Activated T-cell treated with anti-CD3 and anti-CD28 coated beads, Interleukin-2, amount 50 U/mL, for 48 hours (primary cell): ENCODE results near the gene WWOX.
A peak's percentile ranks its signal among the peaks of the same experiment; 100 is the strongest.

Experiments
- DNase-seq, 2 experiments: peaks; one replicate each; pipeline ENCODE4 v3.0.0-alpha.2; 2020

WWOX gene

DNA sequence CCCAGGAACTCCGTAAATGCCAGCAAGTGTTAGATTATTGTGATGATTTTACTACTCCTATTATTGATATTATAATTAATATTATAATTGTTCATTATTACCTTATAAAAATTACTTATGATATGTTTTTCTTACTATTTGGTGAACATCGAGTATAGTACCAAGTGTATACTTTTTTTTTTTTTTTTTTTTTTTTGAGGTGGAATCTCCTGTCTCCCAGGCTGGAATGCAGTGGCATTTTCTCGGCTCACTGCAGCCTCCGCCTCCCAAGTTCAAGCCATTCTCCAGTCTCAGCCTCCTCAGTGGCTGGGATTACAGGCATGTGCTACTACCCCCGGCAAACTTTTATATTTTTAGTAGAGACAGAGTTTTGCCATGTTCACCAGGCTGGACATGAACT lies 347.0 kb downstream of the WWOX start:
- DNase-seq, result no peak

DNA sequence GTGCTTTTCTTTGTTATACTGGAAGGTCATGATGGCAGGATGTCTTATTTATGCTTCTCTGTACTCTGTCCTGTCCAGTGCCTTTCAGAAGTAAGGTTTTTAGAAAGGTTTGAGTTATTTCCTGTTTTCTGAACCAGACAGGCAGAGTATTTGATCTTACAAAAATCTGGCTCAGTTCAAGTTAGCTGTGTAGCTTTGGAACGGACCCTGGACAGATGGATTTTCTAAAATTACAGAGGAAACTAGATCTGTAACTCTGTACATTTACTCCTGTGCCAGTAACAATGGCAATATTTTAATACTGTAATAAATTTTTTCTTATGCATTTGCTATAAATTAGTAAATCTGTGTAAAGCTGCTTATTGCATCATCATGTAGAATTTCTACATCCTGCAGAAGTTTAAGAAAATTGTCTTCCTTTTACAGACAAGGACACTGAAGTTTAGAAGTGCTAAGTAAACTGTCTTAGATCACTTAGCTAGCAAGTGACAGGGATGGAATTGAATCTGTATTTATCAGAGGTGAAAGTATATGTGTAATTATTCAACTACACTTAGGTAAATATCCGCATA lies 347.6 kb downstream of the WWOX start:
- no peak for DNase-seq

DNA sequence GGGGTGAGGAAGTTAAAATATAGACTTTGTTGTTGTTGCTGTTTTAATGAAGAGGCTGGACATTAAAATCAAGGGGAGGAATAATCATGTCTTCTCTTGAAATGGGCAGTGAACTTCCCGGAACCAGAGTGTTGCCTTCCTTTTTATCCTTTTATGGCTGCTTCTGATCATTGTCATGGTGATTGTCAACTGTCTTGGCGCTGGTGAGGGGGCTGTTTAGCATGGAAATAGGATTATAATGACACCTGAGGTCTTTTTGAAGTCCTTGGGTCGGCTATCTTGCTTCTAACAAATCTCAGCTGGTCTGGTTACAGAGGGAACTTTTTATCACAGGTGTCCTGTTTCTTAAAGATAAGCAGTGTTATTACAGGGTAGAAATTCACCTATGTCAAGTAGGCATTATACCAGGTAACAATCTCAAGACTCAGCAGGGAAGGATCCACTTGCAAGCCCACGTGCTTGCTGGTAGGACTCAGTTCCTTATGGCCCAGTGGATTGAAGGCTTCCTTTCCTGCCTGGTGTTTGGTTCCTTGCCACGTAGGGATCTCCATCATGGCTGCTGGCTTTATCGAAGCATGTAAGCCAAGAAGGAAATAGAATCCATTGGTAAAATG lies 349.3 kb downstream of the WWOX start:
- DNase-seq, result no peak

DNA sequence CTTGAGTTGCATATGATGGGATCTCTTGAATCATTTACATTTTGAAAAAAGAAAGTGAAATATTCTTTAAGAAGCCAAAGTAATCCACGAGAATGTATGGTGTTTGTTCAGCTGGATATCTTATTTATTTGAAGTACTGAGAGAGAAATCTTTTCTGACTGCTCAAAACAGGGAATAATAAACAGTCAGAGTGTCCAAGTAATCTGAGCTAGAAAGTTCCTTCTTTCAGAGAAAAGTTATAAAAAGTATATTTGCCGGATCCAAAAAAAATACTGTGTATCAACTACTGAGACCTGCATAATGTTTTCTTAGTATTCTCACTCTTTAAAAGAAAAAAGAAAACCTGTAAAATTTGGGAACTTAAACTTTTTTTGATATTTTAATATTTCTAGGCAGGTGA lies 350.8 kb downstream of the WWOX start:
- DNase-seq, result no peak

DNA sequence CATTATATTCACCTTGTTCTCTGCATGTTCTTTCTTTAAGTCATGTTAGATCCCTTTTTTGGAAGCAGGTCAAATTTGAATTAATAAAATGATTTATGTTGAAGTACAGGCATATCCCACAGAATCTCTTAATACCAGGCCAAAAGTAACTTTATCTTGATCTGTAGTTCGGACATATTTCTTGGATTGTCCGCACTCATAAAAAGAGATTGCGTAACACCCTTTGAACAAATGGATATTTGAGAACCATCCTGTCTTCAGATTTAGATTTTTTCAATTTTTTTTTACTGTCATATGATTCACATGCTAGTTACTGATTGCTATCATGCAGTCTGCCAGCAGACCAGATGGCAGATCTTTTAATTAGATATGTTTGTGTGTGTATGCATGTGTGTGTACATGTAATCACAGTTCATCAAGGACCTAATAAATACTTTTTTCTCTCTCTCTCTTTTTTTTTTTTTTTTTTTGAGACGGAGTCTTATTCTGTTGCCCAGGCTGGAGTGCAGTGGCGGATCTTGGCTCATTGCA lies 352.6 kb downstream of the WWOX start:
- DNase-seq, result no peak

DNA sequence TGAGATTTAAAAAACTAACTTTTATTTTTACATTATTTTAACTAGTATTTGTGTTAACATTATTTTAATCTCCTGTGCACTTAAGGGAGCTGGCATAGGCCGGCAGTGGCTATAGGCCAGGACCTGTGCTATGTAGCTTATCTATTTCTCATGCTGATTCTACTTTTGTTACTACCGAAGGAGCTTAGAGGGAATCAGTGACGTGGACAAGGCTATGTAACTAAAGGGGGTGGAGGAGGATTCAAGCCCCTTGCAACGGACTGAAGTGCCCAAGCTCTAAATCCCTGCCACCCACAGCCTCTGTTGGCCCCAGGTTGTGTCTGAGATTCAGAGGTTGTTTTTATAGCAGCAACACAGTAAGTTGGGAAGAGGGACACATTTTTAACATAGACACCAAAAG lies 356.4 kb downstream of the WWOX start:
- DNase-seq, result no peak

DNA sequence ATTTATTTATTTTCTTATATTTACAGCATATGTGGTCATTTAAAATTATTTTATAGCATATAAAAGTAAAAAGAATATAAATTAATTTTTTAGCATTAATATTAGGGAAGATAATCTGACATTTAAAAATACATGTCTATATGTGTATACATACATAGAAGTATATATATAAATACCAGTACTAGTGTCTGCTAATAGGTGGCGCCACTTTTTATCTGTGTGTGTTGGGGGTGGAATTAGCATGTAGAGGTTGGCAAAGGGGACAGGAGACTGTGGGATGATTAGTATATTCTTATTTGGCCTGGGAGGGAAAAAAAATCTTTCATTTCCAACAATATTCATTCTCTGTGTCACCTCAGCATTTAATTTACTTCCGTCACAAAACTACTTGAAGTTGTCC lies 359.1 kb downstream of the WWOX start:
- DNase-seq, result no peak

DNA sequence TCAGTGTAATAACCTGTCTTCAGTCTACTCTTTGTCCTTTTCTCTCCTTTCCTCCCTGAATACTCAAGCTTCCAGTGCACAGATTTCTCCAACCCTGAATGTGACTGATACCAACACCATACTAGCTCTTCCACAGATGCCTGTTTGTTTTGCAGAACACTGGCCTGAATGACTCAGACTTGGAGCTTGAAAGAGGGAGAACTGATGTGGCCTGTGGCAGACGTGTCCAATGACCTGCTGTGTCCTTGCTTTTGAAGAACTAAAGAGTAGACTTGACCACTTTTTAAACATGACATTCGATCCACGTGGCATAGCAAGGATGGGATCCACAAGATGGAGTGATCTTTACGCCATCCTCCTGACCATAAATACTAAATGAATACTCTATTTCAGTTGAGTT lies 361.0 kb downstream of the WWOX start:
- no peak for DNase-seq

DNA sequence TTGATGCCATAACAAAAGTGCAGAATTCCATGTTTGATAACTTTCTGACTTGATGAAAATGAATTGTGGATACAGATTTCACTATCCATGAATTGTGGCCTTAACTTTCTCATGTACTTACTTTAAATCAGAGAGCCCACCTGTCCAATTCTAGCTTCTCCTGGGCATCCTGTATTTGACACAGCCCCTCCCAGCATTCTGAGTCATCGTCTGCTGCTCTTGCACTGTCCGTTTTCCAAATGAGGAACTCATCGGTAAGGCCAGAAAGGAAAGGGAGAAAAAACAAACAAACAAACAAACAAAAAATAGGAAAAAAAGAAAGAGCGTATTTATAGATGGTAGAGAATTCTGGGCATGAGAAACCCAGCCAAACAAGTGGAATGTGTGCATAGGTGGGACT lies 361.6 kb downstream of the WWOX start:
- DNase-seq, result no peak

DNA sequence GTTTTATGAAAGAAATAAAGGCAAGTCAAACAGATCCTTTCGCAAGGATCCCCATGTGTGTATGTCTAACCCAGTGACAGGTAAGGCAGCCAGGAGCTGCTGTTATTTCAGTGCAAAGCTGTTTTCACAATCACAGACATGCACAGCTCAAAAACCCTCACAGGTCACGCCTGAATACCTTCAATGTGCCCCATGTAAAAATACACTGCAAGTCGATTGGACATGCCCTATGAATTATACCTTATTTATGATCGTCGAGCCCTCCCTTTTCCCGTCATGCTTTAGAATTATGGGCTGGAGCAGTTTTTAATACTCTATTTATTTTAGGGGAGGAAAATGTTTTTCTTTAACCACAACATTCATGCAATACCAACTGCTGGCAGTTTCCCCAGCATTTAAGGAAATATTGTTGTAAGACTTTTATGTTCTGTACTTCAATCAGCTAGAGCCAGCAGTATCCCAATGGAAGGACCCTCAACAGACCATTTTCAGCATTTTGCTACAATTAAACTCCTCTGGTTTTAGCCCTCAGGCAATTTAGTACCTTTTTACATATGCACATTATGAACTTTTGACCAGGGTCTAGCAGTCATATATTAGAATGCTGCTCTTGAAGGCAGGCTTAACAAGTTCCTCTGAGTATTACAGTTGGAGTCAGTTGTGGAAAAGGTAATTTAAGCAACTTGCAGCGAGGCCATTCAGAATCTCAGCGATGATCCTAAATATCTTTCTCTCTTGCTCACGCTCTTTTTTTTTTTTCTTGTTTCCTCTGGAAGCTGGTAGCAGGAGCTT lies 362.2 kb downstream of the WWOX start:
- DNase-seq, result no peak

DNA sequence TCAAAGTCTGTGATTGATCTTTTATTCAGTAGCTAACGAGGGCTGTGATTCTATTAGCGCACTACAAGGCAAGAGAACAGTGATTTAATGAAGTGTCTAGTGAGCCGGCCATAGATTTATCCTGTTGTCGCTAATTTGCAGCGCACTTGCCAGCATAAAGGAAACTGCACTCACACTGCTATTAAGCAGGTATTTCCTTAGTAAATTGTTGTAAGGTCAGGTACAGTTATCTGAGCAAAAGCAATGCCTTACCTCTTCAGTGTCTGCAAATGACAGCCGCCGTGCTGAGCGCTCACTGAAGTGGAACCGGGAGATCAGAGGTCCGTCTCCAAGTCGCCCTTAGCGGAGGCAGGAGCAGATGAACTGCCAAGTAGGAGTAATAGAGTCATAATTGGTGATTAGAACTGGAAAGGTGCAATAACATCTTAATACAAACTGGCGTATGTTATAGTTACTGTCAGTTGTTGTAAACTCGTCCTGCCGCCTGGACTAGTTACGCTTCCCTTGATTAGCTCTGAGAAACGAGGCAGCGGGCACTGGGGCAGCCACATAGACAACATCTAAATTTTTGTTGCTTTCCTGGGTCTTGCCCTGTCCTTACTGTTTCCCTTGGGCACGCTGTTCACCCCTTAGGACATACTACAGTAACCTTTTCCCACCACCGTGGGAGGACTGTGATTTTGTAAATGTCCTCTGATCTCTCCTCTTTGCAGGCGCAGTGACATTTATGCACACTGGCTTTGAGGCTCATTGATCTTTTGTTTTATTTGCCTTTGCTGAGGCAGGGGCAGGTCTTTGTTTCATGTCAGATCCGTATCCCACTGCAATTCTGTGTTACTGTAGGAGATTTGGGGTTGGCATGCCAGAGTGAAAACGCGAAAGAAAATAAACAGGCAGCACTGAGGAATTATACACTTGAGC lies 363.1 kb downstream of the WWOX start:
- no peak for DNase-seq

DNA sequence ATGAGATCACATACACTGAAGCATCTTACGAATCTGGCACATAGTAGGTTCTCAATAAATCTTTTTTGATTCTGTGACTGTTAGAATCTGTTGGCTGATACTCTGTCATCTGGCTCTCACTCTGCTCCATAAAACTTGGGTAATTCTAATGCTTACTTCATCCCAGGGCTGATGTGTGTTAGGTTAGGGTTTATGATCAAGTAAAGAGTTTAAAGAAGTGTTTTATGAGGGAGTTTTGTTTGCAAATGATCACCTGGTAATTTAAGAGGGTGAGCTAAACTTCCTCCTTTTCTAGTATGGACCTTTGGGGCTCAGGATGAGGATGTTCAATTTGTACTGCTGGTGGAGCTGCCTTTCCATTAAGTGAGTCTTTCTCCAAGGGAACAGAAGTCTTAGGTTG lies 364.1 kb downstream of the WWOX start:
- no peak for DNase-seq

DNA sequence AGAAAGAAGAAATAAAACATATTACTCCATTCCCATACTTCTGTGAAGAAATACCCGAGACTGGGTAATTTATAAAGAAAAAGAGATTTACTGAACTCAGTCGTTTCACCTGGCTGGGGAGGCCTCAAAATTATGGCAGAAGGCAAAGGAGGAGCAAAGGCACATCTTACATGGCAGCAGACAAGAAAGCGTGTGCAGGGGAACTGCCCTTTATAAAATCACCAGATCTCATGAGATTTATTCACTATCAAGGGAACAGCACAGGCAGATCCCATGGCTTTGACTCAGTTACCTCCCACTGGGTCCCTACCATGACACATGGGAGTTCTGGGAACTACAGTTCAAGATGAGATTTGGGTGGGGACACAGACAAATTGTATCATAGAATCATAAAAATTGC lies 365.4 kb downstream of the WWOX start:
- DNase-seq, result no peak

DNA sequence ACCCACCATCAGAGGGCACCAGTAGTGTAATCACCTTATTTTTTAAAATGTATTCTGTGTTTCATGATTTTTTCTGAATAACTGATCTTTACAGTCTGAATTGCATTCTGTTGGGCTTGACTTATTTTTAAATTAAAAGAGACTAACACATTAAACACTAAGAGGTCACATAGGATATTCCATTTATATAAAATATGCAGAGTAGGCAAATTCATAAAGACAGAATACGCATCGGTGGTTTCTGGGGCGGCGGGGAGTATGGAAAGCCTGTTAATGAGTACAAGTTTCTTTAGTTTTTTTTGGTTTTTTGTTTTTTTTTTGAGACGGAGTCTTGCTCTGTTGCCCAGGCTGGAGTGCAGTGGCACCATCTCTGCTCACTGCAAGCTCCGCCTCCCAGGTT lies 366.3 kb downstream of the WWOX start:
- DNase-seq, result no peak

DNA sequence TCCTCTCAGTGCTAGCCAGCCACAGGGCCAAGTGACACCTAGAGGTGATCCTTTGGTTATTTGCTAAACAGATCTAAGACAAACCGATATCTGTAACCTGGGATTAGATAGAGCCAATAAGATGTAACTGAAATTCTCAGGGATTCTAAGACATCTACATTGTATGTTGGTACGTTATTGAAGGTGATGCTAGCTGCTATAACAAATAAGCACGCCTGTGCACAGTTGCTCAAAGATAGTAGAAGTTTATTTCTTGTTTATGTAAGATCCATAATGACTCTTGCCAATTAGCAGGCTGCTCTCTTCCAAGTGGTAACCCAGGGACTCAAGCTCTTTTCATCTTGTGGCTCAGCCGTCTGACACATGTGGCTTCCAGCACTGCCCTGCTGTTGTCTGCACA lies 370.3 kb downstream of the WWOX start:
- no peak for DNase-seq

DNA sequence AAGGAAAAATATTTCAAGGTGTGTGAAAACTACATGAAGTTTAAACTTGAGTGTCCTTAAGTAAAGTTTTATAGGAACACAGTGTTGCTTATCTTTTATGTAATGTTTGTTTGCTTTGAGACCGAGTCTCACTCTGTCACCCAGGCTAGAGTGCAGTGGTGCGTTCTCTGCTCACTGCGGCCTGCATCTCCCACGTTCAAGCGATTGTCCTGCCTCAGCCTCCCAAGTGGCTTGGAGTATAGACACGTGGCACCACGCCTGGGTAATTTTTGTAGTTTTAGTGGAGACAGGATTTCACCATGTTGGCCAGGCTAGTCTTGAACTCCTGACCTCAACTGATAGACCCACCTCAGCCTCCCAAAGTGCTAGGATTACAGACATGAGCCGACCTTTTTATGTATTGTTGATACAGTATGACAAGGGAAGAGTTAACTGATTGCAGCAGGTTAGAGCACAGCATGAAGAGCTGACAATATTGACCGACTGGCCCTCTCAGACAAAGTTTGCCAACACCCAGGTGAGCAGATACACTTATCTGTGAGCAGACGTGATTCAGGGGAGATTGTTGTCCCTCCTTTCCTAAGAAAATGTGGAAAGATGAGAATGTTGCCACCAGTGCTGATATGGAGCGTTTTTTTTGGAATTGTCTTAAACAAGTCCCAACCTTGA lies 373.7 kb downstream of the WWOX start:
- no peak for DNase-seq

DNA sequence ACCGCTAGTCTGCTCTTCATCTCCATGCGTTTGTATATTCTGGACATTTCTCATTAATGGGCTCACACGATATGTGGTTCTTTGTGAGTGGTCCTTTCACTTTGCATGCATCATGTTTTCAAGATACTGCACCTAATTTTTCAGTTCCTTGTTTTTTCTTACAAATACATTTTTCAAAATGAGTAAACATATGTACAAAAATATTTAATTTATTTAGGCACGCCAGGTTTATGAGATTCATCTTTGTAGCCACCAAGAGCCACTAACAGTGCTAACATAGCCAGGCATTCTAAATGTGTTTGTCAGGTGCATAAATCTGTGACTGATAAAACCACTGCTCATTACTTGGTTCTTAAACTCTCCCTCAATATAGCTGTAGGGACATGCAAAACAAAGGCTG lies 375.3 kb downstream of the WWOX start:
- DNase-seq, result no peak

DNA sequence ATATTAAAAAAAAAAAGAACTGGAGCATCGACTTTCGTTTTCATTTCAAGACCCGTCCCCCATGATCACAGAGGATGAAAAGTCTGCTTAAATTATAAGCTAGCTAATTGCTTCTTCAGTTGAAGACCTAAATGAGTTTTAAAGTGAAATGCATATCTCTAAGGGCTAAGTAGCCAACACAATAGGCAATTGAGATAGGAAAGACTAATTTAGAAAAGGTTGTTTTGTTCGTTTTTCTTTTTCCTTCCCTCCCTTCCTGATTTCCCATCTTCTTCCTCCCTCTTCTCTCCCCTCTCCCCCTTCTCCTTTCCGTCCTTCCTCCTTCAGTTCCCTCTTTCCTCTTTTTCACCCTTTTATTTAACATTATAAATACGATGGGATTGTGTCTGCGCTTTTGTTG lies 377.2 kb downstream of the WWOX start:
- DNase-seq, result no peak

DNA sequence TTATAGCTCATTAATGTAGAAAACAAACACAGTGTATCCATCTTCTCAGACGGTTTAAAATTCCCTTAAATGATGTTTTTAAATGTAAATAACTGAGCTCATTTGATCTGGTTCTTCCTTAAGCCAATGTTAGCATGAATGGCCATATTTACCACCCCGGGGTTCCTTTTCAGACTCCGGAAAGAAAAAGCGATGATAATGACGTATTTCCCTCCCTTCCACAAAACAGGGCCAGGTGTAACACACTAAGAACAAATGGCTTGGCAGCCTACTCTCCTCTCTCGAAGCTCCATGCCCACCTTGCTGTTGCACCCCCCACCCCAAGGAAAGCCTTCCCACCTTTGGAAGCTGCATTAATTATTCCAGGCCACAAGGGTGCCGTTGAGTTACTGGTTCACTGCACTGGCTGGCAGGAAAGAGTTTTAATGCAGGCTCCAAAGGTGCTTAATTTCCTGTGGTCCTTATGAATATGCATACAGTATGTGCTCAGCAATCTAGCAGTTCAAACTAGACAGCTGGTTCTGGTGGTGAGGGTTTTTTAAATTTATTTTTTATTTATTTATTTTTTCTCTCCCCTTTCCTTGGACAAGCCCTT lies 378.9 kb downstream of the WWOX start:
- peak; percentile 20 to 25 for DNase-seq

DNA sequence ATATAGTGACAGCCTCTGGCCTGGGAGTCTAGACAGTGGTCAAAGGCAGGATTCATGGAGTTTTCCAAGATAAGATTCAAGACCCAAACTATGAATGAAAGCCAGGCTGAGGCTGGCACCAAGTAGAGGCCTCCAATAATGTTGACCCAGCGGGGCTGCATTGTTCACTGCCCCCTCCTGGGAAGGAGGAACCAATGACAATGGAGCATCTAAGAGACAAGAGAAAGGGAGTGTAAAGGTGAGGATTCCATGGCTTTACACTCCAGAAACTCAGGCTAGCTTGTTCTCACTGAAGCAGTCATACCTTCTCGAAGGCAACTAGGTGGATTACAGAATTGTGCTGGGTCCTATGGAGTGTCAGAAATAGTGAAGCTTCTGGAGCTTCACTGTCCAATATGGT lies 380.3 kb downstream of the WWOX start:
- no peak for DNase-seq

DNA sequence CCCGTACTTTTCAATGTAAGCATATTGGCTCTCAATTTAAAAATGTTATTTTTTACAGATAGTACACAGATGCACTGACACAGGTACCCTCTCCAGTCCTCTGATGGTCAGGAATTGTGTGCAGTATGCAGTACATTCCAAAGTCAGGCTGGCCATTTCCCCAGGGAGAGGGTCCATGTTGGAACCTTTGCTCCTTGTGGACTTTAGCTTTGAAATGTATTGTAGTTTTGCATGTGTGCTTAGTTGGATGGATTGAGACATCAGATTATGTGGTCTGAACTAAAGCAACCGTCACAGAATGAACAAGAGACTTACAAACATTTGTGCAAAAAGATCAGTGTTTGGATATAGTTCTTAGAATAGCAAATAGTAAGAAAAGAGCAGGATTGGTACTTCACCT lies 381.1 kb downstream of the WWOX start:
- no peak for DNase-seq
